ENCODE results near the gene ZNF664.

ZNF664 gene

DNA sequence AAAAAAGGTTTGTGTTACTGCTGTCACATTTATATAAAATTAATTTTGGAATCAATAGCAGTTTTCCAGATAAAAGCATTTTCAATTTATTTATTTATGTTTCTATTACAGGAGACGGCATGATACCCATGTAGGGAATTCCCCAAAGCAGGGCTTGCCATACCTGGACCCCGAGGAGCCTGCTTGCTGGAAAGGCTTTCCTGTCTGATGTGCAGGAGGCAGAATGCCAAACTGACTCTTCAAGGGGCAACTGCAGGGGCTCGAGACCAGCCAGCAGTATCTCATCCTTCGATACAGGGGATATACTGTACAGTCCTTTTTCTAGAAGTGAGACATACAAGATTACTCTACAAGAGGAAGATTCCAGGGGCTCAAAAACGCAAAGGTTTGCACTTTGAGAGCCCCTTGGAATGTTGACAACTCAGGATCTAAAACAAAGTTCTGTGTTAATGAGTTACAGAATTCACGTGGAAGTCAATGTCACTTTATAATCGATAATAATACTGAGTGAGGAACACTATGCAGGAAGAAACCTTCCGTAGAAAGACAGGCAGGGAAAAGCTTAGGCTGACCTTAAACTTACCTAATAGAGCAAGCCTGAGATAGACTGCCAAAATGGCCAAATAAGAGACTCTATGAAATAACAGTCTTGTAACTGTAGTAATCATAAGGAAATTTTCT, 38.6 kb downstream of the ZNF664 start:
- no peak for DNase-seq

- DNase-seq, result no peak
These were observed 40.1 kb downstream of the ZNF664 start for GRCh38 chr12:124013073-124013472.

- DNase-seq, result no peak
These were observed 42.8 kb downstream of the ZNF664 start for GRCh38 chr12:124015494-124016461.

GRCh38 chr12:124017064-124017463, 44.0 kb downstream of the ZNF664 start:
- no peak for DNase-seq

GRCh38 chr12:124018539-124018938, 45.5 kb downstream of the ZNF664 start:
- no peak for DNase-seq

DNA sequence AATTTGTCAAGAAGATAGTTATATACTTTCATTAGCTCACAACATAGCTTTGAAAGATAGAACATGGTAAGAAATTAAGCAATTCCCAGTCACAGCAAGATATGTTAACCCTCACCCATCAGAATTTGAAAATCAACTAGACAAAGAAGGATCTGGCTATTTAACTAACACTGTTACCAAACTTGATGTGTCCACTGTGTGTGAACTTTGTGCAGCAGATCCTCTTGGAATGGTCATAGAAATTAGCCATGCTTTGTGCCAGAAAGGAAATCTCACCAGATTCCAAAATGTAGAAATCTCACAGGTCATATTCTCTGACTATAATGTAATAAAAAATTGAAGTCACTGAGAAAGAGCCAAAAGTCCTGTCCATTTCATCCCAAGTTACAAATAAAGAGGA, 46.1 kb downstream of the ZNF664 start:
- no peak for DNase-seq

DNA sequence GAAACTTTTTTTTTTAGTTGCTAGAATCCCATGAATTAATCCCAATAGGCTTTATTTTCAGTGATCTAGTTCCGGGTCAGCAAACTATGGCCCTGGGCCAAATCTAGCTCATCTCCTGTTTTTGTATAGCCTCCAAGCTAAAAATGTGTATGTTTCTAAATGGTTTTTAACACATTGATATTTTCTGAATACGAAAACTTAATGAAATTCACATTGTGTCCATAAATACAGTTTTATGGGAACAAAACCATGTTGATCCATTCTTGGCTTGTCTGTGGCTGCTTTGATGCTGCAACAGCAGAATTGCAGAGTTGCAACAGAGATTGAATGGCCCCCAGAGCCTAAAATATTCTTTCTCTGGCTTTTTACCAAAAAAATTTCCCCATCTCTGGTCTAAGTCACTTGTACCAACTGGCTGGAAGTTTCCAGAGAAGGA, 47.5 kb downstream of the ZNF664 start:
- DNase-seq, result no peak

DNA sequence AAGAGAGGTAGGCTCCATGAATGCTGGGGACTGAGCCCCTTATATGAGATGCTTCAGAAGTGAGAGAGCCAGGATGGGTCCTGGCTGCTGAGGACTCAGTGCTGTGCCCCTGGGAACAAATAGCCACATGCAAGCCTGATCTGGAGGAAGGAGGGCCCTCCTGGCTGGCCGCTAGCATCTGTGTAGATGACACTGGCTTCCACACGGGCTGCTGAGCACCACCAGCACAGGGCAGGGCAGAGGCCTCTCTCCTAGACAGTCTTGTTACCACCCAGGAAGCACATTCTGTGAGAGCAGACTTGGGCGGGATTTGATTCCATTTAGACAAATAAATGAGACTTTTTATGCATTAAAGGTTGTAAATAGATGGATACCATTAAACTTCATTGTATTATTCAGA, 48.0 kb downstream of the ZNF664 start:
- no peak for DNase-seq

GRCh38 chr12:124022161-124022560, 49.1 kb downstream of the ZNF664 start:
- no peak for DNase-seq

GRCh38 chr12:124024263-124024678, 51.3 kb downstream of the ZNF664 start:
- DNase-seq, result no peak

- DNase-seq, result no peak
These were observed 51.8 kb downstream of the ZNF664 start for GRCh38 chr12:124024776-124025175.

GRCh38 chr12:124025661-124026060, 52.6 kb downstream of the ZNF664 start:
- DNase-seq, result no peak

DNA sequence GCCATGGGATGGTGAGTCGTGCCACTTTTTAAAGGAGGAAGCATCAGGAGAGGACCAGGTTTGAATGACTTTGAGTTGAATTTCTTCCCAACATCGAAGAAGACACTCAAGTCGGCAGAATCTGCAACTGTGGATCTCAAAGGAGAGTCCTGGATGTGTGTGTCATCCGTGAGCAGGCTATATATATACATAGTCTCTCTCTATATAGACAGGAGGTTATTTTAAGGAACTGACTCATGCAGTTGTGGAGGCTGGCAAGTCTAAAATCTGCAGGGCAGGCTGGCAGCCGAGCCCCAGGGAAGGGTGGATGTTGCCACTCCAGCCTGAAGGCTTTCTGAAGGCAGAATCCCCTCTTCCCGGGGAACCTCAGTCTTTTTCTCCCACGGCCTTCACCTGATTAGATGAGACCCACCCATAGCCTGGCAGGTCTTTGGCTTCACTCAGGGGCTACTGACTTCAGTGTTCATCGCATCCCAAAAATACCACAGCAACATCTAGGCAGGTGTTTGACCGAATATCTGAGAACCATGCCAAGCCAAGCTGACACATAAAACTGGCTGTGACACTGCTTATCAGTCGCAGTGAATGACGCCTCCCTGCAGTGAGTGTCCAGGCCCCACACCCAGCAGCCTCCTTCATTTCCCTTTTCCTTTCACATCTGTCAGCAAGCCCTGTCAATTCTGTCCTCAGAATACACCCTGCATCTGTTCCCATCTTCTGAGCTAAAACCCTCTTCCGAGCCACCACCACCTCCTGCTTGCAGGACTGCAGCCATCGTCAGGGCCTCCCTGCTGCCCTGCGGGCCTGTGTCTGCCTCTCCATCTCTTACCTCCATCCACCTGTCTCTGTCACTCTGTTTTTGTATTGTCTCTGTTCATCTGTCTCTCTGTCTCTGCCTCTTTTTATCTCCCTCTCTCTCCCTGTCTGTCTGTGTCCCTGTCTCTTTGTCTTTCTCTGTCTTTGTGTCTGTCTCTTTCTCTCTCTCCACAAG, 54.0 kb downstream of the ZNF664 start:
- DNase-seq, result no peak

DNA sequence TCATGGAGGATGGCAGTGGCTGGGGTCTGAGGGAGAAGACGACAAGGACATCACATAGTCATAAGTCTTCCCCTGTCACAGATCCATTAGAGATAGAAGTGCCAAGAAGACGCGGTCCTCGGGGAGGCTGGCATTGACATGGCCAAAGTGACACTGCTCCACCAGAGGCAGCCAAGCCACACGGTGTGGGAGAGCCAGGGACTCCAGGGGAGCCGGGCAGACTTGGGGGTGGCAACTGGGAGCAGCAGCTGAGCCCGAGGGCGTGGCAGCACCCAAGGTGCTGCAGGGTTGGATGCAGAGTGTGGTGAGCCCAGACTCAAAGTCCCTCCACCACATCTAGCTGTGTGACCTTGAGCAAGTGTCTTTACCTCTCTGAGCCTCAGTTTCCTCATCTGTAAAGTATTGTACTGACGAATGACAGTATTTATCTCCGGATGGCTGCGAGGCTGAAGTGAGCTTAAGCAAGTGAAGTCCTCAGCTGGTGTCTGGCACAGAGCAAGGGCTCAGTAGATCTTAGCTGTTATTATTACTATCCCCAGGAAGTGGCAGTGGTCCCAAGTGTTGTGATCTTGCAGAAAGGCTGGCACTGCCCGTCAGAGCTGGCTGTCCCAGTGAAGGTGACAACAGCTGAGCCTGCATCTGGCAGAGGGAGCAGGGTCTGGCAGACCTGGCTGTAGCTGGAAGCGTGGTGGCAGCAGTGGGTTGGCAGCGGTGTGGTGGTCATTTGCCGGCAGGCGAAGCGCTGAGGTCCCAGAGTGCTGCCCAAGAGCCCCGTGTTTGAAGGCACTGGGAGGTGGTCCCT, 54.9 kb downstream of the ZNF664 start:
- DNase-seq, result no peak

- no peak for DNase-seq
These were observed 55.5 kb downstream of the ZNF664 start for GRCh38 chr12:124028555-124028925.

- DNase-seq, result no peak
These were observed 57.0 kb downstream of the ZNF664 start for GRCh38 chr12:124030008-124030407.

DNA sequence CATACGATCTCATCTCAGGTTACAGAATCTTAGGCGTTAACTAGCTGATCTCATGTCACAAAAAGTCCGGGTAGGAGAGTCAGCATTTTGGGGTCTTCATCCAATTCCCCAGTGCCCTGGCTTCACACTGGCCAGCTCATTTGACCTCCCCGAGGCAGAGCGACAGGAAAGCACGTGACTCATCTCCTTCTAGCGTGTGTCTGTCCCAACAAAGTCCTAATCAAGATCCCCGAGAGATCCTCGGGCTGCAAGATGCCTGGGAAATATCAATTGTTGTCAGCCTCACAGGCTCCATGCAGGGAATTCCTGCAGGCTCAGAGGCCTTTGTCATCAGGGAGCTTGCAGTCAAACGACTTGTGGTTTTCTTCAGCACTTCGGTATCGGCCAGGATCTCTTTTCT, 57.5 kb downstream of the ZNF664 start:
- DNase-seq, result no peak

- DNase-seq, result no peak
These were observed 58.0 kb downstream of the ZNF664 start for GRCh38 chr12:124031058-124031457.

GRCh38 chr12:124032265-124032886, 59.4 kb downstream of the ZNF664 start:
- DNase-seq, result peak; percentile 14

- no peak for DNase-seq
These were observed 60.8 kb downstream of the ZNF664 start for GRCh38 chr12:124033859-124034258.

DNA sequence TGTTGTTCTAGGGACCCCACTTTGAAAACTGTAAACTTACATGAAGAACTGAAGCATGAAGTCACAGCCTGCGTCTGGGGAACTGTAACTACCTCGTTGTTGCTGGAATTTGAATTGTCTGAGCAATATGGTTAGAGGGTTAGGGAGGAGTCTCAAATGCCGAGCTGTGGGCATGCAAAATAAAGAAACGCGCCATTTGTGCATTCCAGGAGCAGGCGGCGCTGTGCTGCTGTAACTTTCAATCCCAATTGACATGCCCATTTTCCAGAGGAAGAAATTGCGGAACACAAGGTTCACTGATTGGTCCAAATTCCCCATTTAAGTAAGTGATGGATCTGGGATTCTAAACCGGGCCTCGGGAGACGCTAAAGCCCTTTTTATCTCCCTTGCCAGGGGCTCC, 61.3 kb downstream of the ZNF664 start:
- no peak for DNase-seq

DNA sequence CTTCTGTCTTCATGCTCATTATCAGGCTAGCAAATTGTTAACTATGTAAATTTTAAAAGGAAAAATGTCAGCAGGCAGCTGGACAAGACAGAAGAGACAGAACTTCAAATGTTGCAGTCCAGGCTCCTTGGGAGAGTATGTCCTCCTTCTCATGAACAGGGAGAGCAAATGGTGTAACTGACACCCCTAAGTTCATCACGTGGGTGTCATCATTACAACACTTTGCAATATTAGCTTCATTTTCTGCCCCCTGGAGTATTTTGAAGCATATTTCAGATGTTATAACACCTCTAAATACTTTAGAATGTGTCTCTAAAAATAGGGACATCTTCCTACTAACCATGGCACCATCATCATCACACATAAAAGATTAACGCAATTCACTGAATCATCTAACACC, 62.1 kb downstream of the ZNF664 start:
- no peak for DNase-seq
